HG02884 (cell line): ENCODE data around the gene DRP2.
"Not testable (repeated sequence)": the region's sequence is repeated elsewhere in the genome, so short reads cannot be mapped to it uniquely, and the experiment has no call there.

Experiments used
- ATAC-seq: cut with Tn5 transposase; IDR thresholded peaks from one replicate; pipeline ENCODE4 v1.9.1; 2021; ENCODE audit warnings: mild to moderate bottlenecking, moderate library complexity; ENCODE audit not compliant: unreplicated experiment

DRP2 gene

GRCh38 chrX:101219116-101219863 is at the start of gene DRP2:
Gene DRP2, plus strand, starts transcription at chrX:101219786. Its CDS starts 11,862 bp downstream, at chrX:101231648.
- no peak for ATAC-seq

- no peak for ATAC-seq
Measured at GRCh38 chrX:101171883-101172400, 47.6 kb upstream of the DRP2 start.

GRCh38 chrX:101176439-101176838 is 43.1 kb upstream of the DRP2 start:
- ATAC-seq = no peak

GRCh38 chrX:101184876-101185275 is 34.7 kb upstream of the DRP2 start:
- ATAC-seq = not testable (repeated sequence)

- not testable (repeated sequence) for ATAC-seq
Measured at GRCh38 chrX:101187961-101188360, 31.6 kb upstream of the DRP2 start.

GRCh38 chrX:101190736-101191135 is 28.9 kb upstream of the DRP2 start:
- ATAC-seq = no peak

GRCh38 chrX:101191217-101191750 is 28.3 kb upstream of the DRP2 start:
- no peak for ATAC-seq

- ATAC-seq = no peak
Measured at GRCh38 chrX:101195442-101196173, 24.0 kb upstream of the DRP2 start.

- ATAC-seq = no peak
Measured at GRCh38 chrX:101203761-101204351, 15.7 kb upstream of the DRP2 start.

GRCh38 chrX:101206471-101206870 is 13.1 kb upstream of the DRP2 start:
- ATAC-seq = peak; percentile 63

GRCh38 chrX:101208152-101208905 is 11.3 kb upstream of the DRP2 start:
- ATAC-seq = peak; percentile 59

- no peak for ATAC-seq
Measured at GRCh38 chrX:101210630-101211029, 9.0 kb upstream of the DRP2 start.

- no peak for ATAC-seq
Measured at GRCh38 chrX:101217689-101218088, 1.9 kb upstream of the DRP2 start.

GRCh38 chrX:101219864-101220346 is 319 bp downstream of the DRP2 start:
- no peak for ATAC-seq

GRCh38 chrX:101220662-101221260 is 1.2 kb downstream of the DRP2 start:
- no peak for ATAC-seq

GRCh38 chrX:101223226-101223625 is 3.6 kb downstream of the DRP2 start:
- ATAC-seq = peak; percentile 85

GRCh38 chrX:101229170-101229569 is 9.6 kb downstream of the DRP2 start:
- no peak for ATAC-seq

- ATAC-seq = no peak
Measured at GRCh38 chrX:101230636-101231035, 11.1 kb downstream of the DRP2 start.

GRCh38 chrX:101231080-101231479 is 11.5 kb downstream of the DRP2 start:
- ATAC-seq = no peak

GRCh38 chrX:101232316-101232715 is 12.7 kb downstream of the DRP2 start:
- no peak for ATAC-seq
